Measurements from ENCODE around the gene FAM83E.
"Not testable (repeated sequence)": the region's sequence is repeated elsewhere in the genome, so short reads cannot be mapped to it uniquely, and the experiment has no call there.

FAM83E gene

GRCh38 chr19:48637449-48637947 is 22.6 kb upstream of the FAM83E start:
- H3K4me1 Mint-ChIP-seq, result peaks cover 45% of the 10 kb centered on the region

GRCh38 chr19:48636859-48637448 is 22.1 kb upstream of the FAM83E start, which contains the start of gene DBP:
Gene DBP (minus strand): TSS chr19:48637379. CDS start chr19:48636994, 385 bp downstream.
- no peaks in the 10 kb centered on the region for H3K27me3 Mint-ChIP-seq
- no peaks in the 10 kb centered on the region for H3K9me3 Mint-ChIP-seq
- no peak for ATAC-seq (replicated peaks; ENCODE audit: extremely low read depth, poor library complexity, severe bottlenecking)
- H3K4me1 Mint-ChIP-seq, result peaks cover 45% of the 10 kb centered on the region
- H3K4me3 Mint-ChIP-seq, result peak within 1 kb of the TSS; percentile 85
- DNase-seq (ENCODE audit: low spot score in 2 of 2), result no peak
- H3K36me3 Mint-ChIP-seq (ENCODE audit: insufficient read depth), result peaks cover 32% of the 10 kb centered on the region
- peak within 1 kb of the TSS; percentile 97 for H3K27ac Mint-ChIP-seq (ENCODE audit: low read depth)

More at GRCh38 chr19:48637449-48637947, 22.6 kb upstream of the FAM83E start:
- H3K4me3 Mint-ChIP-seq, result peak overlapping the region; percentile 85
- H3K27me3 Mint-ChIP-seq, result no peaks in the 10 kb centered on the region
- peaks cover 27% of the 10 kb centered on the region for H3K36me3 Mint-ChIP-seq (ENCODE audit: insufficient read depth)
- ATAC-seq (replicated peaks; ENCODE audit: extremely low read depth, poor library complexity, severe bottlenecking) (peak; percentile 79), DNase-seq (ENCODE audit: low spot score in 2 of 2) (peak; percentile 97 to 100)
- H3K27ac Mint-ChIP-seq (ENCODE audit: low read depth), result peak overlapping the region; percentile 97
- H3K9me3 Mint-ChIP-seq, result no peaks in the 10 kb centered on the region

GRCh38 chr19:48635966-48636858 is 21.3 kb upstream of the FAM83E start:
- Mint-ChIP-seq H3K4me3 (peak overlapping the region; percentile 85), H3K4me1 (peaks cover 45% of the 10 kb centered on the region), H3K27me3 (no peaks in the 10 kb centered on the region), H3K27ac (ENCODE audit: low read depth) (peak overlapping the region; percentile 79), H3K9me3 (no peaks in the 10 kb centered on the region), H3K36me3 (ENCODE audit: insufficient read depth) (peaks cover 38% of the 10 kb centered on the region)
- ATAC-seq (replicated peaks; ENCODE audit: extremely low read depth, poor library complexity, severe bottlenecking), result no peak
- DNase-seq (ENCODE audit: low spot score in 2 of 2), result no peak

GRCh38 chr19:48635263-48635965 is 20.5 kb upstream of the FAM83E start:
- peak; percentile 39 to 47 for DNase-seq (ENCODE audit: low spot score in 2 of 2)
- Mint-ChIP-seq H3K9me3 (no peaks in the 10 kb centered on the region), H3K4me3 (peak overlapping the region; percentile 85), H3K36me3 (ENCODE audit: insufficient read depth) (peaks cover 40% of the 10 kb centered on the region), H3K4me1 (peaks cover 45% of the 10 kb centered on the region), H3K27ac (ENCODE audit: low read depth) (peak overlapping the region; percentile 79), H3K27me3 (no peaks in the 10 kb centered on the region)
- ATAC-seq (replicated peaks; ENCODE audit: extremely low read depth, poor library complexity, severe bottlenecking), result no peak

DNA sequence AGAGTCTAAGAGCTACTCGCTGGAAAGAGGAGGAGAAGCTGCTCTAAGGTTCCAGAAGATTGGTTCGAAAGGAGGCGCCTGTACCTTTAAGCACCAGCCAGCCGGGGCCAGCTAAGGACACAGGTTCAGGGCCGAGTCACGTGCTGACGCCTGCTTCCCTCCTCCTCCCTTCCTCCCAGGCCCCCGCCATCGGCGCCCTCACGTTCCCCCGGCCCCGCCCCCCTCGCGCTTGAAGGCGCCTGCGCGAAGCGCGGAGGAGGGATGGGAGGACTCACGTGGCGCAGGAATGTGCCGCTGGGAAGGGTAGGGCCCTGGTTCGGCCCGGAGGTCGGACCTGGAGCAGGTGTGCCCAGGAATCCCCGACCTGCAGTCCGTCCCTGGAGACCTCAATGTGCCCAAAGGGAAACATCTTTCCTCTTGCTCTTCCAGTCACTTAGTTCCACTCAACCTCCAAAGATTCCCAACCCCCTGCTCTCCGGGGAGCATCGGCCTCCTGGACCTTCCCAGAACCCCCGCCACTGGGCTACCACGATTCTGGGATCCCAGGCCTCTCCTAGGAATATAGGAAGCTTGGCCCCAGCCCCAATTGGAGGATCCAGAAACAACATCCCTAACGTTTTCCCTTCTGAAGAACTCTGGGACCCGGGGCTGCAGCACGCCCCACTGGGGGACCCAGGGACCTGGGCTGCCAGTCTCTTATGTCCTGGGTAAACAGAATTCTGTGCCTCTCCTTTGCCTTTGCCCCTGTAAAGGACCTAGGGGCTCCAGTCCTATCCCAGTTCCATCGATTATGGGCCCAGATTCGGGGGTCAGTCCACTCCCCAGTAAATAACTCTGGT is 19.8 kb upstream of the FAM83E start:
- DNase-seq (ENCODE audit: low spot score in 2 of 2), result peak; percentile 70 to 76

GRCh38 chr19:48634036-48634342 is 19.1 kb upstream of the FAM83E start:
- Mint-ChIP-seq H3K36me3 (ENCODE audit: insufficient read depth) (peaks cover 42% of the 10 kb centered on the region), H3K27ac (ENCODE audit: low read depth) (peak overlapping the region; percentile 79), H3K4me1 (peaks cover 35% of the 10 kb centered on the region), H3K9me3 (no peaks in the 10 kb centered on the region), H3K4me3 (peak overlapping the region; percentile 85), H3K27me3 (no peaks in the 10 kb centered on the region)
- no peak for ATAC-seq (replicated peaks; ENCODE audit: extremely low read depth, poor library complexity, severe bottlenecking)
- no peak for DNase-seq (ENCODE audit: low spot score in 2 of 2)

More for the DNA sequence above, 19.8 kb upstream of the FAM83E start:
- peaks cover 39% of the 10 kb centered on the region for H3K4me1 Mint-ChIP-seq
- no peaks in the 10 kb centered on the region for H3K9me3 Mint-ChIP-seq
- peaks cover 41% of the 10 kb centered on the region for H3K36me3 Mint-ChIP-seq (ENCODE audit: insufficient read depth)
- no peak for ATAC-seq (replicated peaks; ENCODE audit: extremely low read depth, poor library complexity, severe bottlenecking)
- H3K27me3 Mint-ChIP-seq, result no peaks in the 10 kb centered on the region
- peak overlapping the region; percentile 79 for H3K27ac Mint-ChIP-seq (ENCODE audit: low read depth)
- H3K4me3 Mint-ChIP-seq, result peak overlapping the region; percentile 85

DNA sequence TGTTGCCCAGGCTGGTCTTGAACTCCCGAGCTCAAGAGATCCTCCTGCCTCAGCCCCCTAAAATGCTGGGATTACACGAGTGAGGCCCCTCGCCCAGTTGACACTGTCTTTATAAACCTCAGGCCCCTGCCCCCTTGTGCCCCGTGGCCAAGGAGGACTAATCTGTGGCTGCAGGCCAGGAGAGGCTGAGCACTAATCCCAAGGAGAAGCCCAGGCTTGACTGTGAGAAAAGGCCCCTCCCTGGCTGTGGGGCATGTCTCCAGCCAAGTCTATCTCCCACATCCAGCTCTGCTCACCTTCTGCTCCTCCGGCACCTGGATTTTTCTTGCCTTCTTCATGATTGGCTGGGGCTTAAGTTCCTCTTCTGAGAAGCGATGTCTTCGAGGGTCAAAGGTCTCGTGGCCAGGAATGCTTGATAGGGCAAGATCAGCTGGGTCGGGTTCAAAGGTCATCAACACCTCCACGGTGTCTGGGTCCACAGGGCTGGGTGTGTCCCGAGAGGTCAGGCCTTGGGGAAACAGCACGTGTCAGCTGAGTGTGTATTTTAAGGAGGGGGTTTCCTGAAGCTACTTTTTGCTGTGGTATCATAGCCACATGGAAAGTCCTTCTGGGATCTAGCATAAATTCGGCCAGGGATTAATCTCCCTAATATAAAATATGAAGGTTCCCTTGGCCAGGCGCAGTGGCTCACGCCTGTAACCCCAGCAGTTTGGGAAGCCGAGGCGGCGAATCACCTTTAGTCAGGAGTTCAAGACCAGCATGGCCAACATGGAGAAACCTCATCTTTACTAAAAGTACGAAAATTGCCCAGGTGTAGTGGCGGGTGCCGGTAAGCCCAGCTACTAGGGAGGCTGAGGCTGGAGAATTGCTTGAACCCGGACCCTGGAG is 18.5 kb upstream of the FAM83E start:
- Mint-ChIP-seq H3K4me1 (peaks cover 35% of the 10 kb centered on the region), H3K4me3 (peak overlapping the region; percentile 85), H3K36me3 (ENCODE audit: insufficient read depth) (peaks cover 37% of the 10 kb centered on the region), H3K27me3 (no peaks in the 10 kb centered on the region), H3K27ac (ENCODE audit: low read depth) (peak overlapping the region; percentile 79), H3K9me3 (no peaks in the 10 kb centered on the region)
- DNase-seq (ENCODE audit: low spot score in 2 of 2), result no peak
- no peak for ATAC-seq (replicated peaks; ENCODE audit: extremely low read depth, poor library complexity, severe bottlenecking)

DNA sequence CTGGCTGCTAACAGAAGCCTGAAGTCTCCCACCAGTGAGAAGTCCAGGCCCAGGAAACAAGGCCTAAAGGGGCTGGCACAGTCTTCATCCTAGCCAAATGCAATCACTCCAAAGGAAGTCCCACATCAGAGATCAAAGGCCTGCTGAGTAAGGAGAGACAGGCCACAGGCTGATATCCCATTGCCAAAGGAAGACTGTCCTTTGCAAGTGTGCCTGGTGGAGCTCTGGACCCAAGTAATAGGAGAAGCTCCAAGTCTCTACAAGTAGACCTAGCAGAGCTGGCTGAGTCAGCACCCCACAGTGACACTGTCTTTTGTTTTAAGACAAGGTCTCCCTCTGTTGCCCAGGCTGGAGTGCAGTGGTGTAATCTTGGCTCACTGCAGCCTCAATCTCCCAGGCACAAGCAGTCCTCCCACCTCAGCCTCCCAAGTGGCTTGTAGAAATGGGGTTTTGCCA is 17.8 kb upstream of the FAM83E start:
- Mint-ChIP-seq H3K27ac (ENCODE audit: low read depth) (no peak overlapping the region), H3K4me1 (peaks cover 28% of the 10 kb centered on the region), H3K9me3 (no peaks in the 10 kb centered on the region), H3K36me3 (ENCODE audit: insufficient read depth) (peaks cover 32% of the 10 kb centered on the region), H3K27me3 (no peaks in the 10 kb centered on the region), H3K4me3 (no peak overlapping the region)
- no peak for ATAC-seq (replicated peaks; ENCODE audit: extremely low read depth, poor library complexity, severe bottlenecking)
- no peak for DNase-seq (ENCODE audit: low spot score in 2 of 2)

- H3K9me3 Mint-ChIP-seq; DNase-seq (ENCODE audit: low spot score in 2 of 2); H3K27ac Mint-ChIP-seq (ENCODE audit: low read depth); H3K27me3 Mint-ChIP-seq; ATAC-seq (replicated peaks; ENCODE audit: extremely low read depth, poor library complexity, severe bottlenecking); H3K4me3 Mint-ChIP-seq: not testable (repeated sequence)
- Mint-ChIP-seq H3K4me1 (peaks cover 25% of the 10 kb centered on the region), H3K36me3 (ENCODE audit: insufficient read depth) (peaks cover 29% of the 10 kb centered on the region)
Observed at GRCh38 chr19:48632286-48632685, 17.4 kb upstream of the FAM83E start.

DNA sequence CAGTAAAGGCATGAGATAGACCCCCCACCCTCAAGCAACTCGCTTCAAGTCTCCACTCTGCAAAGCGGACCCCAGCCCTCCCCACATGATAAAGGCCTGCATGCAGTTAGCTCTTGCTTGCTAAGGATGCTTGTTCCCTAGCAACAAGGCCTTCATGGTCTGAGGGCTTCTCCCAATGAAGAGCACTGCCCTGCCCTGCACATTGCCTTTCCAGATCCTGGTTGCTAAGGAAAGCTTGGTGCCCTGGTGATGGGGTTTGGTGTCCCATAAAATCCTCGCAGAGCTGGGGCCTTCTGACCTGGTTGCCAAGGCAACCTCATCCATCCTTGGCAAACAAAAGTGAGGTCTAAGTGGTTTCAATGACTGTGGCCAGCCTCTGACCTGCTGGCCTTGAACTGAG is 16.3 kb upstream of the FAM83E start:
- Mint-ChIP-seq H3K4me3 (no peak overlapping the region), H3K9me3 (no peaks in the 10 kb centered on the region), H3K4me1 (peaks cover 24% of the 10 kb centered on the region), H3K36me3 (ENCODE audit: insufficient read depth) (peaks cover 34% of the 10 kb centered on the region), H3K27ac (ENCODE audit: low read depth) (no peak overlapping the region), H3K27me3 (no peaks in the 10 kb centered on the region)
- no peak for DNase-seq (ENCODE audit: low spot score in 2 of 2)
- no peak for ATAC-seq (replicated peaks; ENCODE audit: extremely low read depth, poor library complexity, severe bottlenecking)

All from central memory CD8-positive, alpha-beta T cell (primary cell).